Esophagus squamous epithelium (tissue), 5 donors: Measurements from ENCODE around the gene MED13L. TPM values are rescaled to one million over a fixed set of nuclear protein-coding genes. Genes with fewer than 3 reads are reported as not detected.

Source experiments
- DNase-seq: peaks from one replicate; lab custom pipeline; 2025; lab: John Stamatoyannopoulos, UW
- H3K27ac ChIP-seq, 4 donors: fragments of 200-600 bp; sonication (generic); one replicate each; pipeline ENCODE4 v1.5.1; 2016 to 2019; ENCODE audit warnings: mild to moderate bottlenecking in 1 of 4
- H3K27me3 ChIP-seq, 4 donors: fragments of 200-600 bp; sonication (generic); 1 replicate in 3 of 4; 2 replicates in 1 of 4; pipeline versions ENCODE4 v1.5.1 to v1.6.0; 2017 to 2021; ENCODE audit warnings: antibody characterized with exemption in 1 of 4
- H3K36me3 ChIP-seq, 3 donors: fragments of 200-600 bp; sonication (generic); one replicate each; pipeline ENCODE4 v1.5.1; 2016 to 2019
- H3K4me1 ChIP-seq, 3 donors: fragments of 200-600 bp; sonication (generic); one replicate each; pipeline ENCODE4 v1.5.1; 2017 to 2019
- H3K4me3 ChIP-seq, 4 donors: fragments of 200-600 bp; sonication (generic); 1 replicate in 3 of 4; 2 replicates in 1 of 4; pipeline ENCODE4 v1.5.1; 2016 to 2019; ENCODE audit warnings: mild to moderate bottlenecking in 2 of 4, moderate library complexity in 1 of 4
- H3K9me3 ChIP-seq, 3 donors: fragments of 200-600 bp; sonication (generic); one replicate each; pipeline ENCODE4 v1.5.1; 2016 to 2019
- CTCF ChIP-seq, 6 experiments: fragments of 450-650 bp in 4 of 6; fragments of 200-600 bp in 2 of 6; sonication (generic) in 2 of 6; IDR thresholded peaks; one replicate each; pipeline ENCODE4 v1.5.1; 2016 to 2019; ENCODE audit warnings: antibody characterized with exemption in 6 of 6, mild to moderate bottlenecking in 4 of 6, moderate library complexity in 4 of 6
- POLR2A ChIP-seq, 4 donors: fragments of 450-650 bp; IDR thresholded peaks; one replicate each; pipeline ENCODE4 v1.6.1; 2017; ENCODE audit warnings: antibody characterized with exemption in 4 of 4, mild to moderate bottlenecking in 4 of 4, moderate library complexity in 3 of 4
- WGBS, 2 donors: methylation state at CpG; one replicate each; pipeline ENCODE4 v1.1.5; 2018; 5-methylcytosine and 5-hydroxymethylcytosine counted together
- intact Hi-C: fragments of 100-400 bp; cut with DNase I; formaldehyde crosslinking; loops from one replicate; pipeline ENCODE4 v1.15.0; 2022
- total RNA-seq, 4 donors: library from RNA; depleted of rRNA; stranded (reverse); fragments of >200 nt; gene quantifications; one replicate each; pipeline ENCODE4 v1.1.0, GENCODE V29; 2016
- donor health status: DM: yes; HTN: yes; CAD: no.

Gene MED13L
- total RNA-seq, 4 donors from 2014 or later: 52.2 to 137 (median 62.1) TPM

- H3K27me3 ChIP-seq: no peaks in the 10 kb centered on the region
- no peaks in the 10 kb centered on the region for H3K36me3 ChIP-seq
- H3K27ac ChIP-seq: no peak overlapping the region
- no peak for DNase-seq
- TF ChIP-seq POLR2A (IDR thresholded peaks at IDR 0.05): no peak
- no peak for TF ChIP-seq CTCF (IDR thresholded peaks at IDR 0.05)
- H3K4me3 ChIP-seq: no peak overlapping the region
- intact Hi-C loops: no loop called here
- peaks cover 0 to 73% (median 2%) of the 10 kb centered on the region in 3 donors for H3K4me1 ChIP-seq
- no peaks in the 10 kb centered on the region for H3K9me3 ChIP-seq
Observed at GRCh38 chr12:116183741-116184141, 93.8 kb downstream of the MED13L start.

DNA sequence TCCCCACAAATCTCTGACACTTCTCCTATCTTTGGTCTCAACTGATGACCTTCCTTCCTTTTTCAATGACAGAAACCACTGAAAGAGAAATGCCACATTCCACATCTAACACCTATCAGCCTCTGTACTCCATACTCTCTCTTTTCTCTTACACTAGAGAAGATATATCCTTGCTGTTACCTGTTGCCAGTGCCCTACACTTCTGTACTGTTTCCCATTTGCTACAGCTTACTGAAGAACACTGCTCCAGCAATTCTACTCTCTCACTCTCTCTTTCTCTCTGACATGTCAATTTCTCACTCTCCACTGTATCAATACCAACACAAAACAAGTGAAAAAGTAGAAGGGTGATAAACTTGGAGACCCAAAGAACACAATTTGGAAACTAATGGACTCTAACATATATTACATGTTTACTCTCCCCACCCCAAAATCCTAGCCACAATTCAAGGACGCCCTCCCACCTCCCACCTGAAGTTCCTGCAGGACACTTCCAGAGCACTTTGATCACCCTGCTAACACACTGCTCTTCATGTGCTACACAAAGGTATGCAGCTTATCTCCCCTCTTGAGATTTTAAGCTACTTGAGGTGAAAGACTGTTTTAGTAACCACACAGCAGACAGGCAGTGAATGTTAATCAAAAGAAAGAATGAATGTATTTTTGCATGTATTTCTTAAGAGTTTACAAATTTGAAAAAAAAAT lies 95.0 kb downstream of the MED13L start:
- Histone ChIP-seq H3K27ac (no peak overlapping the region), H3K4me3 (no peak overlapping the region), H3K36me3 (no peaks in the 10 kb centered on the region), H3K9me3 (no peaks in the 10 kb centered on the region), H3K27me3 (no peaks in the 10 kb centered on the region), H3K4me1 (peaks cover 0 to 60% (median 2%) of the 10 kb centered on the region in 3 donors)
- intact Hi-C loops: no loop called here
- 95 to 100% methylated on average over 1 of the region's 1 CpG for WGBS, 2 donors
- no peak for DNase-seq
- TF ChIP-seq CTCF (IDR thresholded peaks at IDR 0.05) (no peak), POLR2A (IDR thresholded peaks at IDR 0.05) (no peak)

GRCh38 chr12:116180448-116180847 lies 97.0 kb downstream of the MED13L start:
- TF ChIP-seq POLR2A (IDR thresholded peaks at IDR 0.05) (no peak), CTCF (IDR thresholded peaks at IDR 0.05) (no peak)
- WGBS, 2 donors: 74 to 81% methylated on average over 3 of the region's 3 CpGs
- H3K4me3 ChIP-seq: no peak overlapping the region
- H3K4me1 ChIP-seq: peaks cover 0 to 52% (median 0%) of the 10 kb centered on the region in 3 donors
- no peak for DNase-seq
- intact Hi-C loops: no loop called here
- no peaks in the 10 kb centered on the region for H3K9me3 ChIP-seq
- no peak overlapping the region for H3K27ac ChIP-seq
- no peaks in the 10 kb centered on the region for H3K27me3 ChIP-seq
- H3K36me3 ChIP-seq: no peaks in the 10 kb centered on the region

- WGBS, 2 donors: 96 to 100% methylated on average over 5 of the region's 5 CpGs
- TF ChIP-seq POLR2A (IDR thresholded peaks at IDR 0.05): no peak
- TF ChIP-seq CTCF (IDR thresholded peaks at IDR 0.05): no peak
Observed at GRCh38 chr12:116179384-116179783, 98.1 kb downstream of the MED13L start.

GRCh38 chr12:116177017-116177416 lies 100.5 kb downstream of the MED13L start:
- DNase-seq: no peak
- intact Hi-C loops: no loop called here
- no peak for TF ChIP-seq CTCF (IDR thresholded peaks at IDR 0.05)
- no peak for TF ChIP-seq POLR2A (IDR thresholded peaks at IDR 0.05)
- Histone ChIP-seq H3K36me3 (no peaks in the 10 kb centered on the region), H3K9me3 (no peaks in the 10 kb centered on the region), H3K27ac (no peak overlapping the region), H3K27me3 (no peaks in the 10 kb centered on the region), H3K4me3 (no peak overlapping the region), H3K4me1 (peaks cover 5 to 48% (median 6%) of the 10 kb centered on the region in 3 donors)
- 89 to 92% methylated on average over 4 of the region's 4 CpGs for WGBS, 2 donors

More at GRCh38 chr12:116179384-116179783, 98.1 kb downstream of the MED13L start:
- Histone ChIP-seq H3K4me1 (peaks cover 0 to 54% (median 0%) of the 10 kb centered on the region in 3 donors), H3K27ac (no peak overlapping the region), H3K36me3 (no peaks in the 10 kb centered on the region), H3K4me3 (no peak overlapping the region), H3K9me3 (no peaks in the 10 kb centered on the region), H3K27me3 (no peaks in the 10 kb centered on the region)
- no peak for DNase-seq
- intact Hi-C loops: no loop called here
